Measurements from ENCODE around the gene SMARCB1. TPM values are rescaled to one million over a fixed set of nuclear protein-coding genes. Genes with fewer than 3 reads are reported as not detected.

The SMARCB1 gene
- total and polyA plus RNA-seq, 2 donors (not counting 1 experiment from before 2014, with no cell fraction given) = 20.5 to 86.4 TPM

GRCh38 chr22:23831261-23831660 lies 44.5 kb downstream of the SMARCB1 start:
- no peak for DNase-seq (ENCODE audit: low read depth in 2 of 2)
- H3K27me3 ChIP-seq (ENCODE audit: control insufficient read depth, insufficient read depth, low read length) = no peaks in the 10 kb centered on the region
- TF ChIP-seq CTCF (conservative IDR thresholded peaks at IDR 0.05 in 1 of 2, IDR thresholded peaks at IDR 0.05 in 1 of 2; ENCODE audit: low read depth in 1 of 2, low read length in 2 of 2) (no peak), EZH2 (IDR thresholded peaks at IDR 0.05; ENCODE audit: low read length, missing control alignments) (no peak)
- no peak overlapping the region for H3K4me2 ChIP-seq (ENCODE audit: extremely low read depth, insufficient read depth, low read length)
- no peak overlapping the region for H2AFZ ChIP-seq (ENCODE audit: low read length)
- no peak overlapping the region for H3K4me3 ChIP-seq (replicated peaks in 1 of 4; ENCODE audit: control extremely low read depth in 1 of 4, insufficient read depth in 1 of 4, low read depth in 3 of 4, low read length in 4 of 4)
- H3K27ac ChIP-seq (ENCODE audit: insufficient read depth, low read length) = no peak overlapping the region
- H3K4me1 ChIP-seq (ENCODE audit: control insufficient read depth, extremely low read depth, insufficient read depth, low read length) = peaks cover 4% of the 10 kb centered on the region
- no peaks in the 10 kb centered on the region for H4K20me1 ChIP-seq (ENCODE audit: control insufficient read depth, extremely low read depth, insufficient read depth, low read length)
- peaks cover 8% of the 10 kb centered on the region for H3K79me2 ChIP-seq (ENCODE audit: control insufficient read depth, insufficient read depth, low read length)
- H3K9ac ChIP-seq (ENCODE audit: insufficient read depth, low read length) = no peak overlapping the region
- peaks cover 28% of the 10 kb centered on the region for H3K36me3 ChIP-seq (ENCODE audit: control insufficient read depth, insufficient read depth, low read length)
- no peaks in the 10 kb centered on the region for H3K9me3 ChIP-seq (ENCODE audit: control insufficient read depth, insufficient read depth, low read depth, low read length)

DNA sequence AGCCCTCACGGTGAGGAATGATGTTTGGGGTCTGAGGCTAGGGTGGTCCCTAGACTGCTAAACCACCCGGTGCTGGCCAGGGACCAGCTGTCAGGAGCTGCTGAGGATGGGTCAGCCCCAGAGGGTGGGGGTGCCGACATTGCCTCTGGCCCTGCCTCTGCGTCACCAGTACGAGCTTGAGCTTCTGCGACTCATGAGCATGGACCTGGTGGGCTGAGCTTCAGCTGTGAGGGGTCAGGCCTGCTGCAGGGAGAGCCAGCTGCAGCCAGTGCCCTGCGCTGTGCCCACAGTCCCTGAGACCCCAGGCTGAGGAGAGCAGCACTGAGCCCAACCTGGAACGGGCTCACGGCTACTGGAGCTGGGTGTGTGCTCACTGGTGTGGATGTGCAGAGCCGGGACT lies 45.0 kb downstream of the SMARCB1 start:
- Histone ChIP-seq H3K27ac (ENCODE audit: insufficient read depth, low read length) (no peak overlapping the region), H3K4me1 (ENCODE audit: control insufficient read depth, extremely low read depth, insufficient read depth, low read length) (peaks cover 2% of the 10 kb centered on the region), H3K79me2 (ENCODE audit: control insufficient read depth, insufficient read depth, low read length) (peaks cover 8% of the 10 kb centered on the region), H3K27me3 (ENCODE audit: control insufficient read depth, insufficient read depth, low read length) (no peaks in the 10 kb centered on the region), H4K20me1 (ENCODE audit: control insufficient read depth, extremely low read depth, insufficient read depth, low read length) (no peaks in the 10 kb centered on the region), H3K9me3 (ENCODE audit: control insufficient read depth, insufficient read depth, low read depth, low read length) (no peaks in the 10 kb centered on the region), H3K4me2 (ENCODE audit: extremely low read depth, insufficient read depth, low read length) (no peak overlapping the region), H3K9ac (ENCODE audit: insufficient read depth, low read length) (no peak overlapping the region), H3K36me3 (ENCODE audit: control insufficient read depth, insufficient read depth, low read length) (peaks cover 28% of the 10 kb centered on the region), H3K4me3 (replicated peaks in 1 of 4; ENCODE audit: control extremely low read depth in 1 of 4, insufficient read depth in 1 of 4, low read depth in 3 of 4, low read length in 4 of 4) (no peak overlapping the region), H2AFZ (ENCODE audit: low read length) (no peak overlapping the region)
- no peak for DNase-seq (ENCODE audit: low read depth in 2 of 2)
- TF ChIP-seq EZH2 (IDR thresholded peaks at IDR 0.05; ENCODE audit: low read length, missing control alignments) (no peak), CTCF (conservative IDR thresholded peaks at IDR 0.05 in 1 of 2, IDR thresholded peaks at IDR 0.05 in 1 of 2; ENCODE audit: low read depth in 1 of 2, low read length in 2 of 2) (no peak)

DNA sequence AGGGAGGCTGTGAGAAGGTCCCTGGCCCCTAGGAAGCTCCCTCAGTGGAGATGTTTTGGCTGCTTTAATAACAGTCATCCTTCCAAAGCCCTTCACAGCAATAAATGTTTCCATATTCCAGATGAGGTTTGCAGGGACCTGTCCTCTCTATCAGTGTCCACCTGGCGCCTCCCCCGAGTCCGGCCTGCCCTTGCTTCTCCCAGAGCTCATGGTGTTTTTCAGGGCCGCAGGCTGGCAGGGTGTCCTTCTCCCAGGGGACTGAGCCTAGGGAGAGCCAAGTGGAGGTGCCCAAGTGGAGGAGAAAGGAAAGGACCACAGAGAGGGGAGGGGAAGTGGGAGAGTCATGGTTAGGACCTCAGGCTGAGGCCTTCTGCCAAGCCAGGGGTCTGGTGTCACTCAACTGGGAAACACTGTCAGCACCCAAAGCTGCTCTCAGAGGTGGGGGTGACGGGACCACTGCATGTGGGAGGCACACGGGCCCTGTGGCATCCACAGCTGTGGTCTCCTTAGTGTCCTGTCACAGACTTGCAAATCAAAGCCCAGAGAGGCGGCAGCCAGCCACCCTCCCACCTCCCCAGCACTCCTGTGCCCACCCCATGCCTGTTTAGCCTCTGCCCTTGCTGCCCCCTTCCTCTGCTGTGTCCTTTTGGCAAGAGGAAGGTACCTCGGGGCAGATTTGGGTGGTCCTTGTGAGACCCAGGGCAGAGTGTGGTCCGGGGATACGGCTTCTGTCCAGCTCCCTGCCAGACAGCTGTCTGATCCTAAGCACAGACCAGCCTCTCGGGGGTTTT lies 45.7 kb downstream of the SMARCB1 start:
- no peak overlapping the region for H2AFZ ChIP-seq (ENCODE audit: low read length)
- no peaks in the 10 kb centered on the region for H3K9me3 ChIP-seq (ENCODE audit: control insufficient read depth, insufficient read depth, low read depth, low read length)
- no peaks in the 10 kb centered on the region for H3K4me1 ChIP-seq (ENCODE audit: control insufficient read depth, extremely low read depth, insufficient read depth, low read length)
- peaks cover 25% of the 10 kb centered on the region for H3K36me3 ChIP-seq (ENCODE audit: control insufficient read depth, insufficient read depth, low read length)
- H3K4me3 ChIP-seq (replicated peaks in 1 of 4; ENCODE audit: control extremely low read depth in 1 of 4, insufficient read depth in 1 of 4, low read depth in 3 of 4, low read length in 4 of 4) = no peak overlapping the region
- no peak overlapping the region for H3K4me2 ChIP-seq (ENCODE audit: extremely low read depth, insufficient read depth, low read length)
- H3K79me2 ChIP-seq (ENCODE audit: control insufficient read depth, insufficient read depth, low read length) = peaks cover 8% of the 10 kb centered on the region
- no peaks in the 10 kb centered on the region for H3K27me3 ChIP-seq (ENCODE audit: control insufficient read depth, insufficient read depth, low read length)
- no peak overlapping the region for H3K27ac ChIP-seq (ENCODE audit: insufficient read depth, low read length)
- H4K20me1 ChIP-seq (ENCODE audit: control insufficient read depth, extremely low read depth, insufficient read depth, low read length) = no peaks in the 10 kb centered on the region
- no peak overlapping the region for H3K9ac ChIP-seq (ENCODE audit: insufficient read depth, low read length)
- TF ChIP-seq CTCF (conservative IDR thresholded peaks at IDR 0.05 in 1 of 2, IDR thresholded peaks at IDR 0.05 in 1 of 2; ENCODE audit: low read depth in 1 of 2, low read length in 2 of 2) (no peak), EZH2 (IDR thresholded peaks at IDR 0.05; ENCODE audit: low read length, missing control alignments) (no peak)
- no peak for DNase-seq (ENCODE audit: low read depth in 2 of 2)

Data from fibroblast of lung (primary cell).